Osteoblast (primary cell): ENCODE data around the gene NEDD8. TPM values are rescaled to one million over a fixed set of nuclear protein-coding genes. Genes with fewer than 3 reads are reported as not detected.

Experiments
- DNase-seq: peaks from one replicate; pipeline ENCODE4 v3.0.0; 2011; ENCODE audit warnings: low spot score, mixed read lengths; ENCODE audit not compliant: insufficient read length; ENCODE audit errors: missing footprints
- H2AFZ ChIP-seq: 2 replicates; pipeline ENCODE4 v1.6.0; 2011; ENCODE audit warnings: mild to moderate bottlenecking, low read length
- H3K27ac ChIP-seq: 2 replicates; pipeline ENCODE4 v1.5.1; 2011; ENCODE audit warnings: mild to moderate bottlenecking, low read depth, low read length, moderate library complexity
- H3K27me3 ChIP-seq: 2 replicates; pipeline ENCODE4 v1.6.0; 2012; ENCODE audit warnings: mild to moderate bottlenecking, control low read depth, inconsistent platforms, low read length, moderate library complexity; ENCODE audit not compliant: insufficient read depth
- H3K36me3 ChIP-seq: 2 replicates; pipeline ENCODE4 v1.5.1; 2011; ENCODE audit warnings: mild to moderate bottlenecking, low read length, control low read depth, moderate library complexity; ENCODE audit not compliant: insufficient read depth
- H3K4me1 ChIP-seq: 2 replicates; pipeline ENCODE4 v1.5.1; 2011; ENCODE audit warnings: mild to moderate bottlenecking, low read length, control low read depth, moderate library complexity; ENCODE audit not compliant: insufficient read depth
- H3K4me2 ChIP-seq: 2 replicates; pipeline ENCODE4 v1.6.0; 2011; ENCODE audit warnings: mild to moderate bottlenecking, low read length; ENCODE audit not compliant: insufficient read depth
- H3K4me3 ChIP-seq: fragments of 200-600 bp; sonication (generic); 3 replicates; pipeline ENCODE4 v1.5.1; 2012; ENCODE audit warnings: mild to moderate bottlenecking, low read length, inconsistent platforms; ENCODE audit not compliant: insufficient read depth
- H3K79me2 ChIP-seq: 2 replicates; pipeline ENCODE4 v1.6.0; 2012; ENCODE audit warnings: mild to moderate bottlenecking, low read length, control low read depth, inconsistent platforms; ENCODE audit not compliant: insufficient read depth
- H3K9me3 ChIP-seq: 2 replicates; pipeline ENCODE4 v1.5.1; 2011; ENCODE audit warnings: low read depth, low read length, control low read depth
- H4K20me1 ChIP-seq: 2 replicates; pipeline ENCODE4 v1.6.0; 2012; ENCODE audit warnings: mild to moderate bottlenecking, low read length, control low read depth; ENCODE audit not compliant: insufficient read depth
- total RNA-seq: library from RNA; depleted of rRNA; stranded (reverse); fragments of >200 nt; gene quantifications from 2 replicates; pipeline ENCODE4 v1.2.3, GENCODE V29; 2012
- TF ChIP-seq, protein P1 (sequence below): IDR thresholded peaks from 2 replicates; pipeline ENCODE4 v1.5.1; 2011; ENCODE audit warnings: mild to moderate bottlenecking, low read depth, low read length, moderate library complexity; ENCODE audit errors: extremely low read depth

Gene NEDD8
- total RNA-seq, 1 donor = 69.1 TPM

- peak overlapping the region; percentile 97 for H3K4me2 ChIP-seq
- no peaks in the 10 kb centered on the region for H4K20me1 ChIP-seq
- peak; percentile 89 for DNase-seq
- TF ChIP-seq, protein P1, sequence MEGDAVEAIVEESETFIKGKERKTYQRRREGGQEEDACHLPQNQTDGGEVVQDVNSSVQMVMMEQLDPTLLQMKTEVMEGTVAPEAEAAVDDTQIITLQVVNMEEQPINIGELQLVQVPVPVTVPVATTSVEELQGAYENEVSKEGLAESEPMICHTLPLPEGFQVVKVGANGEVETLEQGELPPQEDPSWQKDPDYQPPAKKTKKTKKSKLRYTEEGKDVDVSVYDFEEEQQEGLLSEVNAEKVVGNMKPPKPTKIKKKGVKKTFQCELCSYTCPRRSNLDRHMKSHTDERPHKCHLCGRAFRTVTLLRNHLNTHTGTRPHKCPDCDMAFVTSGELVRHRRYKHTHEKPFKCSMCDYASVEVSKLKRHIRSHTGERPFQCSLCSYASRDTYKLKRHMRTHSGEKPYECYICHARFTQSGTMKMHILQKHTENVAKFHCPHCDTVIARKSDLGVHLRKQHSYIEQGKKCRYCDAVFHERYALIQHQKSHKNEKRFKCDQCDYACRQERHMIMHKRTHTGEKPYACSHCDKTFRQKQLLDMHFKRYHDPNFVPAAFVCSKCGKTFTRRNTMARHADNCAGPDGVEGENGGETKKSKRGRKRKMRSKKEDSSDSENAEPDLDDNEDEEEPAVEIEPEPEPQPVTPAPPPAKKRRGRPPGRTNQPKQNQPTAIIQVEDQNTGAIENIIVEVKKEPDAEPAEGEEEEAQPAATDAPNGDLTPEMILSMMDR = no peak
- peaks cover 19% of the 10 kb centered on the region for H3K4me1 ChIP-seq
- H2AFZ ChIP-seq = peak overlapping the region; percentile 95
- peak overlapping the region; percentile 96 for H3K4me3 ChIP-seq
- peak overlapping the region; percentile 94 for H3K27ac ChIP-seq
- peaks cover 18% of the 10 kb centered on the region for H3K36me3 ChIP-seq
- H3K9me3 ChIP-seq = no peaks in the 10 kb centered on the region
- no peaks in the 10 kb centered on the region for H3K27me3 ChIP-seq
- H3K79me2 ChIP-seq = peaks cover 59% of the 10 kb centered on the region
Measured at GRCh38 chr14:24194873-24195185, 37.3 kb downstream of the NEDD8 start.

- H3K9me3 ChIP-seq = no peaks in the 10 kb centered on the region
- H3K4me3 ChIP-seq = peak overlapping the region; percentile 96
- TF ChIP-seq, protein P1 = no peak
- H3K79me2 ChIP-seq = peaks cover 59% of the 10 kb centered on the region
- peak overlapping the region; percentile 97 for H3K4me2 ChIP-seq
- H3K36me3 ChIP-seq = peaks cover 18% of the 10 kb centered on the region
- no peak overlapping the region for H2AFZ ChIP-seq
- peaks cover 19% of the 10 kb centered on the region for H3K4me1 ChIP-seq
- peak; percentile 86 for DNase-seq
- no peaks in the 10 kb centered on the region for H4K20me1 ChIP-seq
- peak overlapping the region; percentile 94 for H3K27ac ChIP-seq
- H3K27me3 ChIP-seq = no peaks in the 10 kb centered on the region
Measured at GRCh38 chr14:24194186-24194872, 37.8 kb downstream of the NEDD8 start.

- Histone ChIP-seq H3K4me2 (no peak overlapping the region), H3K27ac (no peak overlapping the region), H4K20me1 (no peaks in the 10 kb centered on the region), H3K9me3 (no peaks in the 10 kb centered on the region), H3K36me3 (peaks cover 18% of the 10 kb centered on the region), H2AFZ (no peak overlapping the region), H3K27me3 (no peaks in the 10 kb centered on the region), H3K79me2 (peaks cover 57% of the 10 kb centered on the region), H3K4me1 (peaks cover 25% of the 10 kb centered on the region), H3K4me3 (no peak overlapping the region)
- peak; percentile 68 for DNase-seq
- TF ChIP-seq, protein P1 = no peak
Measured at GRCh38 chr14:24192933-24193332, 39.2 kb downstream of the NEDD8 start.

- H3K4me1 ChIP-seq = peaks cover 19% of the 10 kb centered on the region
- H3K4me2 ChIP-seq = no peak overlapping the region
- peaks cover 33% of the 10 kb centered on the region for H3K36me3 ChIP-seq
- no peaks in the 10 kb centered on the region for H3K9me3 ChIP-seq
- H3K27ac ChIP-seq = no peak overlapping the region
- H3K79me2 ChIP-seq = peaks cover 56% of the 10 kb centered on the region
- no peaks in the 10 kb centered on the region for H3K27me3 ChIP-seq
- no peak overlapping the region for H3K4me3 ChIP-seq
- DNase-seq = peak; percentile 15
- peaks cover 4% of the 10 kb centered on the region for H4K20me1 ChIP-seq
- H2AFZ ChIP-seq = no peak overlapping the region
- TF ChIP-seq, protein P1 = no peak
Measured at GRCh38 chr14:24190416-24190815, 41.8 kb downstream of the NEDD8 start.
